DOHH2 (cell line): ENCODE results near the gene ABHD4.

ENCODE experiments used
- EZH2phosphoT487 ChIP-seq: fragments of 200-600 bp; sonication (generic); IDR thresholded peaks from 2 replicates; pipeline ENCODE4 v1.6.1; 2017; ENCODE audit warnings: borderline replicate concordance, mild to moderate bottlenecking, antibody characterized with exemption, low read length, moderate library complexity, mixed read lengths
- TF ChIP-seq, protein P1 (sequence below): fragments of 200-600 bp; sonication (generic); IDR thresholded peaks from one replicate; pipeline ENCODE4 v1.5.1; 2014; ENCODE audit warnings: antibody characterized with exemption, mild to moderate bottlenecking, low read depth, low read length; ENCODE audit not compliant: poor library complexity, severe bottlenecking

DNA sequence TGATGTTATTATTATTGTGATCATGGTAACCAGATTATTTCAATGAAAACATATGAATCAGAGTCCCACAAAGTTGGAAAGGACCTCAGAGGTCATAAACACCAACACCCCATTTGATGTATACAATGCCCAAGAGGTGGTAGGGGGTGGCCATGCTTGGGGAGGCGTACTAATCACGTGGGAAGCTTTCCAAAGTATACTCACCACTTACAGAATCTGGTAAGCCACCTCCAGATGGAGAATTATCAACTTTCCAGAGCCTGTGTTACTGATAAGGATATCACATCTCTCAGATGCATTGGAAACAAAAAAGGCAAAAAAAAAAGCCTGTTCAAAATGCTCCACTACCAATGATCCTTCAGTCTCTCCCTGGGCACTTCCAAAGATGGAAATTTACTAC, 17.5 kb upstream of the ABHD4 start:
- TF ChIP-seq, protein P1, sequence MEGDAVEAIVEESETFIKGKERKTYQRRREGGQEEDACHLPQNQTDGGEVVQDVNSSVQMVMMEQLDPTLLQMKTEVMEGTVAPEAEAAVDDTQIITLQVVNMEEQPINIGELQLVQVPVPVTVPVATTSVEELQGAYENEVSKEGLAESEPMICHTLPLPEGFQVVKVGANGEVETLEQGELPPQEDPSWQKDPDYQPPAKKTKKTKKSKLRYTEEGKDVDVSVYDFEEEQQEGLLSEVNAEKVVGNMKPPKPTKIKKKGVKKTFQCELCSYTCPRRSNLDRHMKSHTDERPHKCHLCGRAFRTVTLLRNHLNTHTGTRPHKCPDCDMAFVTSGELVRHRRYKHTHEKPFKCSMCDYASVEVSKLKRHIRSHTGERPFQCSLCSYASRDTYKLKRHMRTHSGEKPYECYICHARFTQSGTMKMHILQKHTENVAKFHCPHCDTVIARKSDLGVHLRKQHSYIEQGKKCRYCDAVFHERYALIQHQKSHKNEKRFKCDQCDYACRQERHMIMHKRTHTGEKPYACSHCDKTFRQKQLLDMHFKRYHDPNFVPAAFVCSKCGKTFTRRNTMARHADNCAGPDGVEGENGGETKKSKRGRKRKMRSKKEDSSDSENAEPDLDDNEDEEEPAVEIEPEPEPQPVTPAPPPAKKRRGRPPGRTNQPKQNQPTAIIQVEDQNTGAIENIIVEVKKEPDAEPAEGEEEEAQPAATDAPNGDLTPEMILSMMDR: no peak
- no peak for TF ChIP-seq EZH2phosphoT487
